GM23338 (cell line): ENCODE measurements around the gene RAD51B. TPM values are rescaled to one million over a fixed set of nuclear protein-coding genes. Genes with fewer than 3 reads are reported as not detected.

Experiments used
- ATAC-seq: fragments of 200-7000 bp; cut with Tn5 transposase; 3 replicates; pipeline ENCODE4 v1.9.1; 2020
- DNase-seq: peaks from one replicate; pipeline ENCODE4 v3.0.0-alpha.2; 2015; ENCODE audit warnings: low spot score
- H2AFZ ChIP-seq: fragments of 200-600 bp; sonication (generic); 2 replicates; pipeline ENCODE4 v1.8.0; 2016; ENCODE audit warnings: antibody characterized with exemption, mild to moderate bottlenecking, moderate library complexity
- H3F3A ChIP-seq: fragments of 200-600 bp; sonication (generic); replicated peaks from 2 replicates; pipeline ENCODE4 v1.8.0; 2017; ENCODE audit warnings: antibody characterized with exemption, mixed run types, low read depth
- H3K27ac ChIP-seq: fragments of 200-600 bp; sonication (generic); 2 replicates; pipeline ENCODE4 v1.6.1; 2016; ENCODE audit warnings: low read depth
- H3K27me3 ChIP-seq: fragments of 200-600 bp; sonication (generic); 2 replicates; pipeline ENCODE4 v1.8.0; 2016; ENCODE audit warnings: mild to moderate bottlenecking, mixed run types, moderate library complexity; ENCODE audit not compliant: insufficient read depth
- H3K36me3 ChIP-seq: fragments of 200-600 bp; sonication (generic); 2 replicates; pipeline ENCODE4 v1.8.0; 2016; ENCODE audit warnings: mild to moderate bottlenecking; ENCODE audit not compliant: insufficient read depth
- H3K4me1 ChIP-seq: fragments of 200-600 bp; sonication (generic); 2 replicates; pipeline ENCODE4 v1.8.0; 2016; ENCODE audit warnings: mild to moderate bottlenecking, moderate library complexity; ENCODE audit not compliant: insufficient read depth
- H3K4me2 ChIP-seq: fragments of 200-600 bp; sonication (generic); 2 replicates; pipeline ENCODE4 v1.7.1; 2017; ENCODE audit warnings: mixed run types
- H3K4me3 ChIP-seq: fragments of 200-600 bp; sonication (generic); 2 replicates; pipeline ENCODE4 v1.6.1; 2016; ENCODE audit warnings: mixed run types
- H3K79me2 ChIP-seq: fragments of 200-600 bp; sonication (generic); replicated peaks from 2 replicates; pipeline ENCODE4 v1.8.0; 2017; ENCODE audit warnings: mild to moderate bottlenecking; ENCODE audit not compliant: insufficient read depth
- H3K9me2 ChIP-seq: fragments of 200-600 bp; sonication (generic); 2 replicates; pipeline ENCODE4 v1.8.0; 2017; ENCODE audit not compliant: insufficient read depth
- H4K20me1 ChIP-seq: fragments of 200-600 bp; sonication (generic); replicated peaks from 2 replicates; pipeline ENCODE4 v1.8.0; 2017; ENCODE audit warnings: mild to moderate bottlenecking; ENCODE audit not compliant: insufficient read depth
- H3K27ac Mint-ChIP-seq: 2 replicates; pipeline ENCODE4 v1.8.0; 2020; ENCODE audit warnings: inconsistent platforms, mild to moderate bottlenecking, moderate library complexity, mixed read lengths
- H3K27me3 Mint-ChIP-seq: 3 replicates; pipeline ENCODE4 v1.8.0; 2022; ENCODE audit warnings: low read depth, mild to moderate bottlenecking, moderate library complexity, mixed read lengths, inconsistent platforms; ENCODE audit not compliant: insufficient read depth, poor library complexity
- H3K36me3 Mint-ChIP-seq: 3 replicates; pipeline ENCODE4 v1.8.0; 2021; ENCODE audit warnings: low read depth, mild to moderate bottlenecking, inconsistent platforms, moderate library complexity, mixed read lengths
- H3K4me1 Mint-ChIP-seq: 3 replicates; pipeline ENCODE4 v1.8.0; 2020; ENCODE audit warnings: mild to moderate bottlenecking, inconsistent platforms, mixed read lengths
- H3K4me3 Mint-ChIP-seq: 3 replicates; pipeline ENCODE4 v1.8.0; 2021; ENCODE audit warnings: moderate library complexity, mild to moderate bottlenecking, inconsistent platforms, mixed read lengths
- H3K9me3 Mint-ChIP-seq: 3 replicates; pipeline ENCODE4 v1.8.0; 2020; ENCODE audit warnings: moderate library complexity, mild to moderate bottlenecking, inconsistent platforms, mixed read lengths
- CREB1 ChIP-seq: fragments of 250-450 bp; sonication (Bioruptor Pico); IDR thresholded peaks from 2 replicates; pipeline ENCODE4 v1.5.0; 2020; ENCODE audit warnings: low read depth, mild to moderate bottlenecking, moderate library complexity
- CTCF ChIP-seq, 2 experiments: fragments of 200-600 bp in 1 of 2; sonication (generic) in 1 of 2; conservative IDR thresholded peaks; 2 replicates each; pipeline versions ENCODE4 v1.5.1 to v1.6.1; 2016 to 2017; ENCODE audit warnings: antibody characterized with exemption in 2 of 2, low read depth in 2 of 2, mild to moderate bottlenecking in 2 of 2, moderate library complexity in 1 of 2
- ETS1 ChIP-seq: IDR thresholded peaks from 2 replicates; pipeline ENCODE4 v1.6.1; 2016; ENCODE audit warnings: antibody characterized with exemption
- EZH2phosphoT487 ChIP-seq: fragments of 200-600 bp; sonication (generic); IDR thresholded peaks from one replicate; pipeline ENCODE4 v1.8.1; 2018; ENCODE audit warnings: antibody characterized with exemption; ENCODE audit not compliant: unreplicated experiment
- NANOG ChIP-seq: IDR thresholded peaks from 2 replicates; pipeline ENCODE4 v1.6.1; 2016; ENCODE audit warnings: antibody characterized with exemption, borderline replicate concordance
- POLR2AphosphoS5 ChIP-seq: IDR thresholded peaks from 2 replicates; pipeline ENCODE4 v1.6.1; 2016; ENCODE audit warnings: antibody characterized with exemption, low read depth
- ZNF114 ChIP-seq: fragments of 250-450 bp; sonication (Bioruptor Pico); IDR thresholded peaks from 2 replicates; pipeline ENCODE4 v1.5.0; 2020; ENCODE audit warnings: mild to moderate bottlenecking, moderate library complexity
- ZNF331 ChIP-seq: fragments of 250-450 bp; sonication (Bioruptor Pico); IDR thresholded peaks from 2 replicates; pipeline ENCODE4 v1.5.0; 2020; ENCODE audit warnings: low read depth, mild to moderate bottlenecking, moderate library complexity
- polyA plus RNA-seq: library from polyadenylated mRNA; unstranded; fragments of >200 nt; fragmentation: Nextera tagmentation; extraction: Ambion mirVana; gene quantifications from 2 replicates; pipeline ENCODE4 v1.2.1, GENCODE V29; 2016
- total RNA-seq: library from RNA; depleted of rRNA; stranded (reverse); fragments of >200 nt; shearing (Covaris generic); gene quantifications from 2 replicates; pipeline ENCODE4 v1.2.3, GENCODE V29; 2014

RAD51B gene
- total and polyA plus RNA-seq, 2 experiments from 2014 or later = 15.7 to 29.1 TPM

- no peaks in the 10 kb centered on the region for H3K27me3 ChIP-seq
- no peak overlapping the region for H3K27ac ChIP-seq
- no peak for ATAC-seq
- no peak overlapping the region for H2AFZ ChIP-seq
- H3K4me1 ChIP-seq = no peaks in the 10 kb centered on the region
- H3K4me2 ChIP-seq = no peak overlapping the region
- H3K9me3 Mint-ChIP-seq = peaks cover 20% of the 10 kb centered on the region
- H3K27me3 Mint-ChIP-seq = no peaks in the 10 kb centered on the region
- no peak for DNase-seq
- no peak overlapping the region for H3K4me3 ChIP-seq
- no peaks in the 10 kb centered on the region for H3K4me1 Mint-ChIP-seq
- H3F3A ChIP-seq = no peaks in the 10 kb centered on the region
- H3K36me3 Mint-ChIP-seq = peaks cover 17% of the 10 kb centered on the region
- no peak overlapping the region for H3K4me3 Mint-ChIP-seq
- TF ChIP-seq CTCF (conservative IDR thresholded peaks at IDR 0.05; ENCODE audit: low read depth in 2 of 2) (no peak), EZH2phosphoT487 (no peak), POLR2AphosphoS5 (no peak), ZNF114 (CRISPR knock-in tag) (no peak)
- H4K20me1 ChIP-seq = no peaks in the 10 kb centered on the region
- H3K27ac Mint-ChIP-seq = no peak overlapping the region
- H3K79me2 ChIP-seq = no peaks in the 10 kb centered on the region
- H3K36me3 ChIP-seq = no peaks in the 10 kb centered on the region; the same call in 1 of the 2 replicates
- no peaks in the 10 kb centered on the region for H3K9me2 ChIP-seq
Observed at GRCh38 chr14:67952381-67952780, 132.8 kb downstream of the RAD51B start.

- H4K20me1 ChIP-seq = no peaks in the 10 kb centered on the region
- Mint-ChIP-seq H3K4me3 (no peak overlapping the region), H3K4me1 (no peaks in the 10 kb centered on the region), H3K9me3 (peaks cover 20% of the 10 kb centered on the region), H3K27ac (no peak overlapping the region), H3K27me3 (no peaks in the 10 kb centered on the region), H3K36me3 (peaks cover 17% of the 10 kb centered on the region)
- H3K4me3 ChIP-seq = no peak overlapping the region
- no peaks in the 10 kb centered on the region for H3K4me1 ChIP-seq
- H3K27ac ChIP-seq = no peak overlapping the region
- TF ChIP-seq NANOG (no peak), CREB1 (CRISPR knock-in tag) (no peak), POLR2AphosphoS5 (no peak)
- no peaks in the 10 kb centered on the region for H3K9me2 ChIP-seq
- no peaks in the 10 kb centered on the region for H3F3A ChIP-seq
- no peaks in the 10 kb centered on the region; the same call in 1 of the 2 replicates for H3K36me3 ChIP-seq
- ATAC-seq = no peak
- H3K79me2 ChIP-seq = no peaks in the 10 kb centered on the region
- no peak for DNase-seq
- no peak overlapping the region for H3K4me2 ChIP-seq
- no peaks in the 10 kb centered on the region for H3K27me3 ChIP-seq
- no peak overlapping the region for H2AFZ ChIP-seq
Observed at GRCh38 chr14:67952786-67953185, 133.2 kb downstream of the RAD51B start.

- Histone ChIP-seq H3K4me2 (no peak overlapping the region), H2AFZ (no peak overlapping the region), H3K79me2 (no peaks in the 10 kb centered on the region), H4K20me1 (no peaks in the 10 kb centered on the region), H3K9me2 (no peaks in the 10 kb centered on the region), H3K36me3 (no peaks in the 10 kb centered on the region), H3F3A (no peaks in the 10 kb centered on the region), H3K27me3 (no peaks in the 10 kb centered on the region), H3K27ac (no peak overlapping the region), H3K4me1 (no peaks in the 10 kb centered on the region), H3K4me3 (no peak overlapping the region)
- ATAC-seq = no peak
- no peaks in the 10 kb centered on the region for H3K4me1 Mint-ChIP-seq
- no peak overlapping the region for H3K27ac Mint-ChIP-seq
- peaks cover 6% of the 10 kb centered on the region; the same call in 2 of the 3 replicates for H3K9me3 Mint-ChIP-seq
- no peak for DNase-seq
- TF ChIP-seq ETS1 (no peak), ZNF331 (CRISPR knock-in tag) (no peak)
- no peak overlapping the region for H3K4me3 Mint-ChIP-seq
- H3K36me3 Mint-ChIP-seq = peaks cover 5% of the 10 kb centered on the region; the same call in 2 of the 3 replicates
- no peaks in the 10 kb centered on the region for H3K27me3 Mint-ChIP-seq
Observed at GRCh38 chr14:67955261-67955660, 135.7 kb downstream of the RAD51B start.
